CD4-positive, alpha-beta T cell treated with Interleukin-15 for 4 hours (primary cell): ENCODE data around the gene ZBTB11.
"Not testable (repeated sequence)": the region's sequence is repeated elsewhere in the genome, so short reads cannot be mapped to it uniquely, and the experiment has no call there.

Experiments
- DNase-seq: peaks from one replicate; pipeline ENCODE4 v3.0.0-alpha.2; 2020; ENCODE audit warnings: low spot score

The ZBTB11 gene

DNA sequence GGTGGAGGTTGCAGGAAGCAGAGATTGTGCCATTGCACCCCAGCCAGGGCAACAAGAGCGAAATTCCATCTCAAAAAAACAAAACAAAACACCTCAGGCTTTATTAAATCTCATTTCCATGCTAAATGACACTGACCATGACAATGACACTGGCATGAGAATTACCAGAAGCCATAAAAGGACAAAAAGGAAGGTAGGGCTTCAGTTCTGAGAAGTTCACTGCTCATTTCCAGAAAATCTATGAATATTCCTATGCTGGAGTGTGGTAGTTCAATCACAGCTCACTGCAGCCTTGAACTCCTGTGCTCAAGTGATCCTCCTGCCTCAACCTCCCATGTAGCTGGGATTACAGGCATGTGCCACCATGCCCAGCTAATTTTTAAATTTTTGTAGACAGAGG is 58.2 kb downstream of the ZBTB11 start:
- DNase-seq, result no peak

DNA sequence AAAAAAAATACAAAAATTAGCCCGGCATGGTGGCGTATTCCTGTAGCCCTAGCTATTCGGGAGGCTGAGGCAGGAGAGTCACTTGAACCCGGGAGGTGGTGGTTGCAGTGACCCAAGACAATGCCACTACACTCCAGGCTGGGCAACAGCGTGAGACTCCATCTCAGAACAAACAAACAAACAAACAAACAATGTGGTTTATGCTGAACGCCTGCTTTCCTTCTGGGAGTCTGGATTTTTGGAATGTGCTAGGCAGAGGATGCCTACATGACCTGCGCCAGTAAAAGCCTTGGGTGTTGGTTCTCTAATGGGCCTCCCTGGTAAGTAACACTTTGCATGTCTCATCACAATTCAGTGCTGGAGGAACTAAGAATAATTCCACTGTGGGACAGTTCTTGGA is 59.5 kb downstream of the ZBTB11 start:
- DNase-seq, result no peak

DNA sequence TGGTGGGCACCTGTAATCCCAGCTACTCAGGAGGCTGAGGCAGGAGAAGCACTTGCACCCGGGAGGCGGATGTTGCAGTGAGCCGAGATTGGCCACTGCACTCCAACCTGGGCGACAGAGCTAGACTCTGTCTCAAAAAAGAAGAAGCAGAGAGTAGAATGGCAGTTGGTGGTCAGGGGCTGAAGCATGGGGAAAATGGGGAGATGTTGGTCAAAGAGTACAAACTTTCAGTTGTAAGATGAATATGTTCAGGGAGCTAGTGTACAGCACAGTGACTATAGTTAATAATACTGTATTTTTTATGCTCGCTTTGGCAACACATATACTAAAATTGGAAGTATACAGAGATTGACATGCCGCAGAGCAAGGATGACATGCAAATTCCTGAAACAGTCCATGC is 61.4 kb downstream of the ZBTB11 start:
- DNase-seq, result no peak

DNA sequence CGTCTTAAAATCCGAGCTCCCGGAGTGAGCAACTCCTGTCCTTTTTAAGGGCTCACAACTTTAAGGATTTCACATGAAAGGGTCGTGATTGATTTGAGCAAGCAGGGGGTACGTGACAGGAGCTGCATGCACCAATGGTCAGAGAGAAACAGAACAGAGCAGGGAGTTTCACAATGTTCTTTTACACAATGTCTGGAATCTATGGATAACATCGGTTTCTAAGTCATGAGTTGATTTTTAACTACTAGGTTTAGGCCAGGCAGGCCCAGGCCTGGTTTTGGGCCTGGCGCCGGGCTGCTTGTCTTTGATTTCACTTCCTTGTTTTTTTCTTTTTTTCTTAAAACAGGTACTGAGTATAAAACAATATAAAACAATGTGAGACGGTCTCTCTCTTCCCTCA is 63.9 kb downstream of the ZBTB11 start:
- DNase-seq, result not testable (repeated sequence)

DNA sequence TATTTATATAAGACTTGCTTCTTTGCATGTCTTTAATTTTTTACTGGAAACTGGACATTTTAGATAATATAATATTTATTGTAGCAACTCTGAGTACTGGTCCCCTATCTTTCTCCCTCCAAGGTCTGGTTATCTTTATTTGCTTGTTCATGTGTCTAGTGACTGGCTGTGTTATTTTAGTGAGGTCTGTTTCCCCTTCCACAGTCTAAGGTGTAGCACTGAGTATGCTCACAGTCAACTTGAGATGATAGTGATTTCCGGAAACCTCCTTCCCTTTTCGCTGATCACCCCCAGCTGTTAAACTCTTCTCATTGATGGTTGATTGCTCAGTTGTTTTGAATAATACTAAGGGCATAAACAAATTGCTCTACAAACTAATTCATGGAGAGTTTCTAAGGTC is 65.9 kb downstream of the ZBTB11 start:
- no peak for DNase-seq

DNA sequence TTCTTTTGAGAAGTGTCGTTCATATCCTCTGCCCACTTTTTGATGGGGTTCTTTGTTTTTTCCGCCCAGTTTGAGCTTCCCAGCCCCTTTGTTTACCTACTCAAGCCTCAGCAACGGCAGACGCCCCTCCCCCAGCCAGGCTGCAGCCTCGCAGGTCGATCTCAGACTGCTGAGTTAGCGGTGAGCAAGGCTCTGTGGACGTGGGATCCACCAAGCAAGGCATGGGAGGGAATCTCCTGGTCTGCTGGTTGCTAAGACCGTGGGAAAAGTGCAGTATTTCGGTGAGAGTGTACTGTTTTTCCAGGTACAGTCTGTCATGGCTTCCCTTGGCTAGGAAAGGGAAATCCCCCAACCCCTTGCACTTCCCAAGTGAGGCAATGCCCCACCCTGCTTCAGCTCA is 71.5 kb downstream of the ZBTB11 start:
- DNase-seq, result not testable (repeated sequence)

DNA sequence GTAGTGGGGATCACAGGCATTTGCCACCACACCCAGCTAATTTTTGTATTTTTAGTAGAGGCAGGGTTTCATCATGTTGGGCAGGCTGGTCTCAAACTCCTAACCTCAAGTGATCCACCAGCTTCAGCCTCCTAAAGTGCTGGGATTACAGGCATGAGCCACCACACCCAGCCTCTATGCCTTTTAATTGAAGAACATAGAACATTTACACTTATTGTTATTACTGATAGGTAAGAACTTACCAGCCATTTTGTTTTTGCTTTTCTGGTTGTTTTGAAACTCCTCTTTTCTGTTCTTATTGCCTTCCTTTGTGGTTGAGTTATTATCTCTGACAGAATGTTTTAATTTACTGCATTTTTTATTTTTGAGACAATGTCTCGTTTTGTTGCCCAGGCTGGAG is 73.7 kb downstream of the ZBTB11 start:
- DNase-seq, result no peak

DNA sequence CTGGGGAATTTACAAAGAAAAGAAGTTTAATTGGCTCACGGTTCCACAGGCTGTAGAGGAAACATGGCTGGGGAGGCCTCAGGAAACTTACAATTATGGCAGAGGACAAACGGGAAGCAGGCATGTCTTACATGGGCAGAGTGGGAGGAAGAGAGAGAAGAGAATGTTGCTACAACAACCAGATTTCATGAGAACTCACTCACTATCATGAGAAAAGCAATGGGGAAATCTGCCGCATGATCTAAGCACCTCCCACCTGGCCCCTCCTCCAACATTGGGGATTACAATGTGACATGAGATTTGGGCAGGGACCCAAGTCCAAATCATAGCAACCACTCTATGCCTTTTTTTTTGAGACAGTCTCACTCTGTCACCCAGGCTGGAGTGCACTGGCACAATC is 74.2 kb downstream of the ZBTB11 start:
- DNase-seq, result no peak
